A673 (cell line): ENCODE results near the gene EFCAB11. TPM values are rescaled to one million over a fixed set of nuclear protein-coding genes. Genes with fewer than 3 reads are reported as not detected.

ENCODE experiments used
- BruUV-seq: library from RNA; stranded (reverse); fragments of 400-500 nt; replicated peaks from 2 replicates; lab custom pipeline; 2021; lab: Mats Ljungman, UMichigan
- CTCF ChIA-PET: fragments of 300-600 bp; sonication (Branson Sonifier 250); formaldehyde crosslinking; loops from one replicate; lab custom pipeline; 2022; ENCODE audit warnings: antibody characterized with exemption; lab: Charles Lee
- POLR2A ChIA-PET: fragments of 300-600 bp; sonication (Branson Sonifier 250); formaldehyde crosslinking; loops from one replicate; lab custom pipeline; 2022; ENCODE audit warnings: antibody characterized with exemption; ENCODE audit not compliant: low non-redundant PET; lab: Charles Lee
- DNase-seq: peaks from one replicate; pipeline ENCODE4 v3.0.0-alpha.2; 2015; ENCODE audit warnings: low spot score
- H3K27ac ChIP-seq: fragments of 200-600 bp; sonication (generic); 2 replicates; pipeline ENCODE4 v1.5.1; 2016; ENCODE audit warnings: mixed run types, low read depth, mild to moderate bottlenecking, mixed read lengths, antibody characterized with exemption, low read length; ENCODE audit not compliant: poor library complexity, severe bottlenecking
- H3K27me3 ChIP-seq: fragments of 200-600 bp; sonication (generic); replicated peaks from 2 replicates; pipeline ENCODE4 v1.6.1; 2017; ENCODE audit warnings: mixed run types, low read depth, mild to moderate bottlenecking, mixed read lengths, antibody characterized with exemption, low read length; ENCODE audit not compliant: insufficient read depth, poor library complexity
- H3K36me3 ChIP-seq: fragments of 200-600 bp; sonication (generic); 2 replicates; pipeline ENCODE4 v1.6.1; 2016; ENCODE audit warnings: mixed run types, mild to moderate bottlenecking, mixed read lengths, antibody characterized with exemption, low read length; ENCODE audit not compliant: insufficient read depth, poor library complexity, severe bottlenecking
- H3K4me1 ChIP-seq: fragments of 200-600 bp; sonication (generic); 2 replicates; pipeline ENCODE4 v1.6.1; 2017; ENCODE audit warnings: mixed run types, mild to moderate bottlenecking, mixed read lengths, antibody characterized with exemption, low read length; ENCODE audit not compliant: insufficient read depth, poor library complexity, severe bottlenecking
- H3K4me3 ChIP-seq: fragments of 200-600 bp; sonication (generic); 2 replicates; pipeline ENCODE4 v1.5.1; 2016; ENCODE audit warnings: low read depth, mixed run types, mild to moderate bottlenecking, mixed read lengths, low read length; ENCODE audit not compliant: poor library complexity, severe bottlenecking
- H3K9me3 ChIP-seq: fragments of 200-600 bp; sonication (generic); 2 replicates; pipeline ENCODE4 v1.6.1; 2016; ENCODE audit warnings: mixed run types, low read depth, mild to moderate bottlenecking, mixed read lengths, antibody characterized with exemption, low read length; ENCODE audit not compliant: poor library complexity, severe bottlenecking
- CTCF ChIP-seq: fragments of 300-800, 200-600 bp; sonication (generic); conservative IDR thresholded peaks from 2 replicates; pipeline ENCODE4 v1.5.1; 2017; ENCODE audit warnings: low read depth, mild to moderate bottlenecking, antibody characterized with exemption, low read length, moderate library complexity, mixed read lengths
- EZH2 ChIP-seq: fragments of 200-600 bp; sonication (generic); IDR thresholded peaks from 2 replicates; pipeline ENCODE4 v1.6.1; 2017; ENCODE audit warnings: borderline replicate concordance, low read depth, mild to moderate bottlenecking, mixed read lengths, antibody characterized with exemption, low read length; ENCODE audit not compliant: poor library complexity, severe bottlenecking
- intact Hi-C: fragments of 100-400 bp; cut with micrococcal nuclease; formaldehyde crosslinking; loops from one replicate; pipeline ENCODE4 v1.10.0; 2022; ENCODE audit not compliant: unreplicated experiment
- total RNA-seq: library from RNA; stranded (reverse); gene quantifications from 2 replicates; pipeline ENCODE4 v1.2.3, GENCODE V29; 2021

EFCAB11 gene
- total RNA-seq, 1 experiment from 2014 or later, result 8.4 TPM

DNA sequence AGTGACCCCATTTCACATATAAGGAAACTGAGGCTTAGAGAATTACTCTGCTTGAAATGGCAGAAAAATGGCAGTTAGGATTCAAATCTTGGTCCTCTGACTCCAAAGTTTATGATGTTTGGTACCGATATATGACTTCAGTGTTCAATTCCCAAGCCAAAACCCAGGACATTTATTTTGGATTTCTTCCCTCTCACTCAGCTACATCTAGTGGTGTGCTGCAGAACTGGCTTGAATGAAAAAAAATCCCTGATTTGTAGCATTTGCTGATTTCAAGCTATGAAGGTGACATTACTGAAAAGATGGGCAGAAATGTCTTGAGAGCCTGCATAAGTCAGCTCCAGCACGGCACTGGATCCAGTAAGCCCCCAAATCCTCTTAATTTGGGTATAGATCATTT is 106.4 kb downstream of the EFCAB11 start:
- POLR2A ChIA-PET, result no interaction called here
- TF ChIP-seq CTCF, result no peak
- TF ChIP-seq EZH2, result no peak
- H3K4me3 ChIP-seq, result no peak overlapping the region
- H3K4me1 ChIP-seq, result no peaks in the 10 kb centered on the region
- DNase-seq, result no peak
- no TSS peak for BruUV-seq
- no peaks in the 10 kb centered on the region for H3K36me3 ChIP-seq
- intact Hi-C loops, result no loop called here
- no peaks in the 10 kb centered on the region for H3K9me3 ChIP-seq
- H3K27ac ChIP-seq, result no peak overlapping the region
- CTCF ChIA-PET, result interaction anchor here (0.7 kb wide), 1 partner anchor 11 kb away, joined by 11 read pairs; no protein-coding TSS in a partner anchor
- no peaks in the 10 kb centered on the region for H3K27me3 ChIP-seq

- no peaks in the 10 kb centered on the region for H3K27me3 ChIP-seq
- H3K9me3 ChIP-seq, result no peaks in the 10 kb centered on the region
- POLR2A ChIA-PET, result no interaction called here
- intact Hi-C loops, result no loop called here
- no TSS peak for BruUV-seq
- CTCF ChIA-PET, result no interaction called here
- H3K36me3 ChIP-seq, result no peaks in the 10 kb centered on the region
- TF ChIP-seq CTCF (no peak), EZH2 (no peak)
- no peak overlapping the region for H3K27ac ChIP-seq
- H3K4me1 ChIP-seq, result no peaks in the 10 kb centered on the region
- DNase-seq, result no peak
- H3K4me3 ChIP-seq, result no peak overlapping the region
Observed at GRCh38 chr14:89845346-89845745, 109.2 kb downstream of the EFCAB11 start.

GRCh38 chr14:89844508-89844907 is 110.0 kb downstream of the EFCAB11 start:
- BruUV-seq, result no TSS peak
- TF ChIP-seq EZH2 (no peak), CTCF (no peak)
- no peaks in the 10 kb centered on the region for H3K9me3 ChIP-seq
- H3K27me3 ChIP-seq, result no peaks in the 10 kb centered on the region
- H3K4me3 ChIP-seq, result no peak overlapping the region
- no peaks in the 10 kb centered on the region for H3K4me1 ChIP-seq
- POLR2A ChIA-PET, result no interaction called here
- no peak for DNase-seq
- H3K27ac ChIP-seq, result no peak overlapping the region
- intact Hi-C loops, result no loop called here
- CTCF ChIA-PET, result no interaction called here
- no peaks in the 10 kb centered on the region for H3K36me3 ChIP-seq
